Keratinocyte (primary cell): ENCODE data around the gene SLC16A14. TPM values are rescaled to one million over a fixed set of nuclear protein-coding genes. Genes with fewer than 3 reads are reported as not detected.

ENCODE experiments used
- DNase-seq: peaks from one replicate; pipeline ENCODE4 v3.0.0-alpha.2; 2011; ENCODE audit warnings: low read depth, missing footprints, low spot score
- FAIRE-seq: peaks from 2 replicates; lab custom pipeline; 2011; peaks lifted over from hg19 to GRCh38; lab: Jason Lieb, UNC
- H2AFZ ChIP-seq: 2 replicates; pipeline ENCODE4 v1.6.0; 2012; ENCODE audit warnings: low read length, control low read depth, inconsistent platforms; ENCODE audit not compliant: control insufficient read depth
- H3K27ac ChIP-seq: 2 replicates; pipeline ENCODE4 v1.5.1; 2011; ENCODE audit warnings: low read length; ENCODE audit not compliant: control insufficient read depth, insufficient read depth
- H3K27me3 ChIP-seq: 3 replicates; pipeline ENCODE4 v1.6.0; 2011; ENCODE audit warnings: low read length; ENCODE audit not compliant: control insufficient read depth, insufficient read depth; ENCODE audit errors: extremely low read depth
- H3K36me3 ChIP-seq, 2 experiments: 2 replicates in 1 of 2; 3 replicates in 1 of 2; pipeline ENCODE4 v1.5.1; 2011; ENCODE audit warnings: low read length in 2 of 2, mild to moderate bottlenecking in 1 of 2; ENCODE audit not compliant: control insufficient read depth in 2 of 2, insufficient read depth in 2 of 2; ENCODE audit errors: extremely low read depth in 1 of 2
- H3K4me1 ChIP-seq: 3 replicates; pipeline ENCODE4 v1.5.1; 2011; ENCODE audit warnings: low read length; ENCODE audit not compliant: control insufficient read depth, insufficient read depth; ENCODE audit errors: extremely low read depth
- H3K4me2 ChIP-seq: 3 replicates; pipeline ENCODE4 v1.6.0; 2011; ENCODE audit warnings: low read depth, low read length; ENCODE audit not compliant: control insufficient read depth, insufficient read depth; ENCODE audit errors: extremely low read depth
- H3K4me3 ChIP-seq, 3 experiments: fragments of 200-600 bp in 1 of 3; sonication (generic) in 1 of 3; 2 replicates in 2 of 3; 3 replicates in 1 of 3; pipeline ENCODE4 v1.5.1; 2011 to 2016; ENCODE audit warnings: low read length in 3 of 3, mild to moderate bottlenecking in 3 of 3, control low read depth in 2 of 3, inconsistent platforms in 1 of 3, low read depth in 1 of 3, mixed read lengths in 1 of 3, mixed run types in 1 of 3, moderate library complexity in 1 of 3; ENCODE audit not compliant: control insufficient read depth in 2 of 3, insufficient read depth in 2 of 3; ENCODE audit errors: extremely low read depth in 1 of 3
- H3K79me2 ChIP-seq: 2 replicates; pipeline ENCODE4 v1.6.0; 2012; ENCODE audit warnings: low read length; ENCODE audit not compliant: control insufficient read depth, insufficient read depth
- H3K9ac ChIP-seq: 3 replicates; pipeline ENCODE4 v1.6.0; 2011; ENCODE audit warnings: low read length; ENCODE audit not compliant: control insufficient read depth, insufficient read depth; ENCODE audit errors: extremely low read depth
- H3K9me1 ChIP-seq: 3 replicates; pipeline ENCODE4 v1.6.0; 2011; ENCODE audit warnings: low read length; ENCODE audit not compliant: control insufficient read depth, insufficient read depth; ENCODE audit errors: extremely low read depth
- H3K9me3 ChIP-seq: 2 replicates; pipeline ENCODE4 v1.5.1; 2012; ENCODE audit warnings: low read depth, low read length; ENCODE audit not compliant: control insufficient read depth
- H4K20me1 ChIP-seq: 3 replicates; pipeline ENCODE4 v1.6.0; 2011; ENCODE audit warnings: low read length; ENCODE audit not compliant: control insufficient read depth, insufficient read depth; ENCODE audit errors: extremely low read depth
- CTCF ChIP-seq, 3 experiments: IDR thresholded peaks in 1 of 3; conservative IDR thresholded peaks in 1 of 3; optimal IDR thresholded peaks in 1 of 3; 2 replicates in 2 of 3; 3 replicates in 1 of 3; pipeline versions ENCODE3 to v1.5.1; 2011; ENCODE audit warnings: low read length in 3 of 3, mild to moderate bottlenecking in 3 of 3, moderate library complexity in 2 of 3, control low read depth in 1 of 3, inconsistent platforms in 1 of 3; ENCODE audit not compliant: insufficient read depth in 2 of 3; ENCODE audit errors: extremely low read depth in 1 of 3
- EZH2 ChIP-seq: IDR thresholded peaks from one replicate; pipeline ENCODE4 v1.6.1; 2012; ENCODE audit warnings: inconsistent platforms, mild to moderate bottlenecking, low read length, moderate library complexity
- dilution Hi-C: fragments of 300-500 bp; cut with MboI; formaldehyde crosslinking; loops from one replicate; pipeline ENCODE4 v1.7.0; 2020; ENCODE audit warnings: low sequenced_read_pairs; ENCODE audit not compliant: extremely low pct_ligation_motif_present
- polyA plus RNA-seq, 5 experiments: library from polyadenylated mRNA; depleted of rRNA in 3 of 5; stranded (reverse) in 3 of 5; stranded (forward) in 1 of 5; unstranded in 1 of 5; fragments of >200 nt; gene quantifications; 1 replicate in 1 of 5; 2 replicates in 3 of 5; 3 replicates in 1 of 5; pipeline versions ENCODE4 v1.2.1 to v1.2.3, GENCODE V29; 2011 to 2012; ENCODE audit warnings: missing spikeins in 2 of 5, low read depth in 1 of 5, low replicate concordance in 1 of 5

The SLC16A14 gene
- polyA plus RNA-seq, 1 donor (not counting 4 experiments of a cell fraction or from before 2014, with no cell fraction given): 0.97 TPM

- DNase-seq (peak; percentile 2), FAIRE-seq (no peak)
- H3K36me3 ChIP-seq: no peaks in the 10 kb centered on the region
- H3K9me1 ChIP-seq: no peaks in the 10 kb centered on the region
- H3K9ac ChIP-seq: no peak overlapping the region
- no peaks in the 10 kb centered on the region for H3K27me3 ChIP-seq
- peaks cover 3% of the 10 kb centered on the region for H3K4me1 ChIP-seq
- H3K4me2 ChIP-seq: no peak overlapping the region
- H3K4me3 ChIP-seq: no peak overlapping the region
- no peak overlapping the region for H3K27ac ChIP-seq
- H3K9me3 ChIP-seq: no peaks in the 10 kb centered on the region
- dilution Hi-C loops: no loop called here
- H2AFZ ChIP-seq: no peak overlapping the region
- H3K79me2 ChIP-seq: no peaks in the 10 kb centered on the region
- no peaks in the 10 kb centered on the region for H4K20me1 ChIP-seq
- no peak for TF ChIP-seq EZH2
- no peak for TF ChIP-seq CTCF (optimal IDR thresholded peaks at IDR 0.05 in 1 of 3, IDR thresholded peaks at IDR 0.05 in 1 of 3, conservative IDR thresholded peaks at IDR 0.05 in 1 of 3; ENCODE audit: extremely low read depth in 1 of 3, insufficient read depth in 2 of 3, low read length in 3 of 3)
Measured at GRCh38 chr2:230090967-230091366, 22.2 kb upstream of the SLC16A14 start.

- H3K36me3 ChIP-seq: no peaks in the 10 kb centered on the region
- no peaks in the 10 kb centered on the region for H4K20me1 ChIP-seq
- FAIRE-seq (no peak), DNase-seq (no peak)
- no peaks in the 10 kb centered on the region for H3K9me1 ChIP-seq
- H3K4me3 ChIP-seq: no peak overlapping the region
- H3K9me3 ChIP-seq: no peaks in the 10 kb centered on the region
- no peak overlapping the region for H3K27ac ChIP-seq
- H3K9ac ChIP-seq: no peak overlapping the region
- H3K4me2 ChIP-seq: no peak overlapping the region
- TF ChIP-seq CTCF (optimal IDR thresholded peaks at IDR 0.05 in 1 of 3, IDR thresholded peaks at IDR 0.05 in 1 of 3, conservative IDR thresholded peaks at IDR 0.05 in 1 of 3; ENCODE audit: extremely low read depth in 1 of 3, insufficient read depth in 2 of 3, low read length in 3 of 3): no peak
- no peak for TF ChIP-seq EZH2
- H3K27me3 ChIP-seq: peaks cover 3% of the 10 kb centered on the region
- dilution Hi-C loops: no loop called here
- no peaks in the 10 kb centered on the region for H3K79me2 ChIP-seq
- no peak overlapping the region for H2AFZ ChIP-seq
- no peaks in the 10 kb centered on the region for H3K4me1 ChIP-seq
Measured at GRCh38 chr2:230085201-230085600, 16.5 kb upstream of the SLC16A14 start.
